H9 (cell line): ENCODE results near the gene NRGN. TPM values are rescaled to one million over a fixed set of nuclear protein-coding genes. Genes with fewer than 3 reads are reported as not detected.

Experiments used
- DNase-seq: peaks from one replicate; pipeline ENCODE4 v3.0.0-alpha.2; 2017
- H2AFZ ChIP-seq: one replicate; pipeline ENCODE4 v1.6.1; 2013; ENCODE audit warnings: mild to moderate bottlenecking, low read length, control low read depth, moderate library complexity
- H2AK5ac ChIP-seq: 2 replicates; pipeline ENCODE4 v1.6.1; 2013; ENCODE audit warnings: low read length, control low read depth, mixed read lengths; ENCODE audit not compliant: insufficient read length
- H2BK120ac ChIP-seq: one replicate; pipeline ENCODE4 v1.6.1; 2013; ENCODE audit warnings: low read depth, mild to moderate bottlenecking, low read length, control low read depth, inconsistent platforms; ENCODE audit not compliant: poor library complexity, severe bottlenecking
- H2BK12ac ChIP-seq: 2 replicates; pipeline ENCODE4 v1.6.1; 2013; ENCODE audit warnings: low read length, control low read depth, mixed read lengths, low read depth; ENCODE audit not compliant: insufficient read length
- H2BK15ac ChIP-seq: 2 replicates; pipeline ENCODE4 v1.6.1; 2013; ENCODE audit warnings: low read depth, low read length, control low read depth
- H2BK20ac ChIP-seq: one replicate; pipeline ENCODE4 v1.6.1; 2013; ENCODE audit warnings: low read depth, mild to moderate bottlenecking, low read length, control low read depth, inconsistent platforms; ENCODE audit not compliant: poor library complexity, severe bottlenecking
- H2BK5ac ChIP-seq: 2 replicates; pipeline ENCODE4 v1.6.1; 2013; ENCODE audit warnings: low read length, control low read depth, mixed read lengths; ENCODE audit not compliant: insufficient read length
- H3K14ac ChIP-seq: 2 replicates; pipeline ENCODE4 v1.6.1; 2013; ENCODE audit warnings: low read length, control low read depth; ENCODE audit not compliant: insufficient read depth
- H3K18ac ChIP-seq: 2 replicates; pipeline ENCODE4 v1.6.1; 2013; ENCODE audit warnings: low read depth, mild to moderate bottlenecking, mixed read lengths, low read length, control low read depth; ENCODE audit not compliant: insufficient read length
- H3K23ac ChIP-seq: 2 replicates; pipeline ENCODE4 v1.6.1; 2013; ENCODE audit warnings: low read length, control low read depth, mixed read lengths, low read depth; ENCODE audit not compliant: insufficient read length
- H3K23me2 ChIP-seq: 2 replicates; pipeline ENCODE4 v1.6.1; 2013; ENCODE audit warnings: low read depth, mild to moderate bottlenecking, mixed read lengths, low read length, control low read depth; ENCODE audit not compliant: insufficient read length, poor library complexity, severe bottlenecking
- H3K27ac ChIP-seq: 2 replicates; pipeline ENCODE4 v1.5.1; 2013; ENCODE audit warnings: low read length, control low read depth, mixed read lengths, low read depth; ENCODE audit not compliant: insufficient read length
- H3K27me3 ChIP-seq: 2 replicates; pipeline ENCODE4 v1.6.1; 2013; ENCODE audit warnings: low read length, control low read depth, inconsistent platforms; ENCODE audit not compliant: insufficient read depth
- H3K4ac ChIP-seq: 2 replicates; pipeline ENCODE4 v1.6.1; 2013; ENCODE audit warnings: low read depth, mild to moderate bottlenecking, control low read depth, inconsistent platforms, low read length, moderate library complexity
- H3K4me1 ChIP-seq: 2 replicates; pipeline ENCODE4 v1.6.1; 2013; ENCODE audit warnings: low read length, control low read depth, inconsistent platforms; ENCODE audit not compliant: insufficient read depth
- H3K4me2 ChIP-seq: 2 replicates; pipeline ENCODE4 v1.6.1; 2013; ENCODE audit warnings: low read length, control low read depth, mixed read lengths; ENCODE audit not compliant: insufficient read length, insufficient read depth
- H3K56ac ChIP-seq: 2 replicates; pipeline ENCODE4 v1.6.1; 2013; ENCODE audit warnings: low read depth, mild to moderate bottlenecking, mixed read lengths, low read length, control low read depth; ENCODE audit not compliant: insufficient read length
- H3K79me1 ChIP-seq: 2 replicates; pipeline ENCODE4 v1.6.1; 2013; ENCODE audit warnings: low read depth, mild to moderate bottlenecking, moderate library complexity, low read length, control low read depth, inconsistent platforms; ENCODE audit not compliant: insufficient read depth, poor library complexity, severe bottlenecking
- H3K79me2 ChIP-seq: 2 replicates; pipeline ENCODE4 v1.6.1; 2013; ENCODE audit warnings: low read length, control low read depth, inconsistent platforms; ENCODE audit not compliant: insufficient read depth
- H3K9ac ChIP-seq: 2 replicates; pipeline ENCODE4 v1.6.1; 2013; ENCODE audit warnings: low read length, control low read depth, mixed read lengths; ENCODE audit not compliant: insufficient read length; ENCODE audit errors: extremely low read depth
- H3K9me3 ChIP-seq: one replicate; pipeline ENCODE4 v1.6.1; 2013; ENCODE audit warnings: low read depth, low read length, inconsistent platforms; ENCODE audit not compliant: control insufficient read depth
- H3T11ph ChIP-seq: one replicate; pipeline ENCODE4 v1.6.1; 2013; ENCODE audit warnings: mild to moderate bottlenecking, low read length, control low read depth, inconsistent platforms
- H4K20me1 ChIP-seq: one replicate; pipeline ENCODE4 v1.6.1; 2013; ENCODE audit not compliant: control insufficient read depth, insufficient read length, insufficient read depth
- H4K5ac ChIP-seq: 2 replicates; pipeline ENCODE4 v1.6.1; 2013; ENCODE audit warnings: low read depth, mild to moderate bottlenecking, mixed read lengths, low read length, control low read depth; ENCODE audit not compliant: insufficient read length
- H4K8ac ChIP-seq: replicated peaks from 2 replicates; pipeline ENCODE4 v1.6.1; 2013; ENCODE audit warnings: low read length, control low read depth, mixed read lengths, low read depth; ENCODE audit not compliant: insufficient read length
- H4K91ac ChIP-seq: 2 replicates; pipeline ENCODE4 v1.6.1; 2013; ENCODE audit warnings: low read depth, mild to moderate bottlenecking, moderate library complexity, mixed read lengths, low read length, control low read depth; ENCODE audit not compliant: insufficient read length
- H3K27ac Mint-ChIP-seq, 3 experiments: 2 replicates in 2 of 3; 3 replicates in 1 of 3; pipeline ENCODE4 v1.8.0; 2020 to 2021; ENCODE audit warnings: mixed read lengths in 3 of 3, mild to moderate bottlenecking in 1 of 3, moderate library complexity in 1 of 3
- H3K27me3 Mint-ChIP-seq: 2 replicates; pipeline ENCODE4 v1.8.0; 2021; ENCODE audit warnings: low read depth, mild to moderate bottlenecking, moderate library complexity, mixed read lengths
- H3K36me3 Mint-ChIP-seq, 3 experiments: 2 replicates in 2 of 3; 3 replicates in 1 of 3; pipeline ENCODE4 v1.8.0; 2020 to 2021; ENCODE audit warnings: low read depth in 3 of 3, mixed read lengths in 3 of 3; ENCODE audit not compliant: insufficient read depth in 1 of 3
- H3K4me1 Mint-ChIP-seq, 2 experiments: 2 replicates each; pipeline ENCODE4 v1.8.0; 2020; ENCODE audit warnings: mixed read lengths in 2 of 2
- H3K4me3 Mint-ChIP-seq, 2 experiments: 2 replicates in 1 of 2; 3 replicates in 1 of 2; pipeline ENCODE4 v1.8.0; 2020 to 2021; ENCODE audit warnings: mild to moderate bottlenecking in 2 of 2, mixed read lengths in 2 of 2, moderate library complexity in 1 of 2
- H3K9me3 Mint-ChIP-seq, 2 experiments: 2 replicates in 1 of 2; 3 replicates in 1 of 2; pipeline ENCODE4 v1.8.0; 2020; ENCODE audit warnings: mild to moderate bottlenecking in 2 of 2, mixed read lengths in 2 of 2, moderate library complexity in 1 of 2
- CTCF ChIP-seq: fragments of 200-600 bp; sonication (generic); conservative IDR thresholded peaks from 3 replicates; pipeline ENCODE4 v1.8.0; 2021; ENCODE audit warnings: antibody characterized with exemption, mild to moderate bottlenecking
- WGBS: extraction: QIAGEN DNeasy Blood & Tissue Kit; methylation state at CpG from one replicate; pipeline ENCODE4 v1.1.7; 2013; ENCODE audit warnings: missing lambda C conversion rate, low lambda C conversion rate, mixed read lengths; ENCODE audit not compliant: insufficient read length; ENCODE audit errors: extremely low coverage; 5-methylcytosine and 5-hydroxymethylcytosine counted together
- total RNA-seq: library from RNA; stranded (reverse); gene quantifications from 2 replicates; pipeline ENCODE4 v1.2.1, GENCODE V29; 2021

The NRGN gene
- total RNA-seq, 1 experiment from 2014 or later, result 6.4 TPM

- no peak for DNase-seq
- WGBS, result no CpG with 5 or more reads among the region's 2 CpGs
- TF ChIP-seq CTCF, result no peak
These were observed 20.2 kb upstream of the NRGN start for GRCh38 chr11:124719534-124719933.

More at GRCh38 chr11:124719534-124719933, 20.2 kb upstream of the NRGN start:
- Histone ChIP-seq H4K8ac (no peak overlapping the region), H3K9me3 (no peaks in the 10 kb centered on the region), H3K4me1 (peaks cover 6% of the 10 kb centered on the region), H3K23me2 (peaks cover 9% of the 10 kb centered on the region), H2AFZ (no peak overlapping the region), H3K23ac (no peak overlapping the region), H3K18ac (no peak overlapping the region), H3K56ac (no peak overlapping the region), H3K4me2 (no peak overlapping the region), H2BK5ac (no peak overlapping the region), H3K27me3 (peaks cover 53% of the 10 kb centered on the region), H3K27ac (no peak overlapping the region), H3K79me1 (no peaks in the 10 kb centered on the region), H2BK120ac (no peak overlapping the region), H3K9ac (no peak overlapping the region), H4K5ac (no peak overlapping the region), H3K79me2 (no peaks in the 10 kb centered on the region), H2BK20ac (no peak overlapping the region), H2BK12ac (no peak overlapping the region), H2AK5ac (no peak overlapping the region), H4K91ac (no peak overlapping the region), H2BK15ac (no peak overlapping the region), H4K20me1 (no peaks in the 10 kb centered on the region), H3T11ph (no peak overlapping the region), H3K4ac (no peak overlapping the region), H3K14ac (no peak overlapping the region)
- H3K27ac Mint-ChIP-seq, result no peak overlapping the region
- H3K36me3 Mint-ChIP-seq, result no peaks in the 10 kb centered on the region; a peak in 1 of 7 replicates
- no peaks in the 10 kb centered on the region for H3K9me3 Mint-ChIP-seq
- peaks cover 34 to 43% of the 10 kb centered on the region in 2 experiments for H3K4me1 Mint-ChIP-seq
- H3K27me3 Mint-ChIP-seq, result peaks cover 97% of the 10 kb centered on the region
- no peak overlapping the region for H3K4me3 Mint-ChIP-seq
